OCI-LY3 (cell line): Measurements from ENCODE around the gene IL3RA.

Experiments used
- CTCF ChIP-seq: fragments of 200-600, 300-600 bp; sonication (generic); IDR thresholded peaks from 2 replicates; pipeline ENCODE4 v1.5.1; 2014; ENCODE audit warnings: antibody characterized with exemption, low read length, low read depth
- EZH2phosphoT487 ChIP-seq: fragments of 200-600 bp; shearing (Covaris generic); IDR thresholded peaks from 2 replicates; pipeline ENCODE4 v1.6.1; 2018; ENCODE audit warnings: antibody characterized with exemption, mixed run types, low read depth

GRCh38 chrX:1341545-1342184, 5.1 kb downstream of the IL3RA start:
- no peak for TF ChIP-seq CTCF
- TF ChIP-seq EZH2phosphoT487 = no peak
